NCI-H187 (cell line): Measurements from ENCODE around the gene BAIAP2.
A peak's percentile ranks its signal among the peaks of the same experiment; 100 is the strongest.

Experiments used
- DNase-seq, 2 experiments: peaks; one replicate each; lab custom pipeline; 2025; lab: John Stamatoyannopoulos, UW

Gene BAIAP2

DNA sequence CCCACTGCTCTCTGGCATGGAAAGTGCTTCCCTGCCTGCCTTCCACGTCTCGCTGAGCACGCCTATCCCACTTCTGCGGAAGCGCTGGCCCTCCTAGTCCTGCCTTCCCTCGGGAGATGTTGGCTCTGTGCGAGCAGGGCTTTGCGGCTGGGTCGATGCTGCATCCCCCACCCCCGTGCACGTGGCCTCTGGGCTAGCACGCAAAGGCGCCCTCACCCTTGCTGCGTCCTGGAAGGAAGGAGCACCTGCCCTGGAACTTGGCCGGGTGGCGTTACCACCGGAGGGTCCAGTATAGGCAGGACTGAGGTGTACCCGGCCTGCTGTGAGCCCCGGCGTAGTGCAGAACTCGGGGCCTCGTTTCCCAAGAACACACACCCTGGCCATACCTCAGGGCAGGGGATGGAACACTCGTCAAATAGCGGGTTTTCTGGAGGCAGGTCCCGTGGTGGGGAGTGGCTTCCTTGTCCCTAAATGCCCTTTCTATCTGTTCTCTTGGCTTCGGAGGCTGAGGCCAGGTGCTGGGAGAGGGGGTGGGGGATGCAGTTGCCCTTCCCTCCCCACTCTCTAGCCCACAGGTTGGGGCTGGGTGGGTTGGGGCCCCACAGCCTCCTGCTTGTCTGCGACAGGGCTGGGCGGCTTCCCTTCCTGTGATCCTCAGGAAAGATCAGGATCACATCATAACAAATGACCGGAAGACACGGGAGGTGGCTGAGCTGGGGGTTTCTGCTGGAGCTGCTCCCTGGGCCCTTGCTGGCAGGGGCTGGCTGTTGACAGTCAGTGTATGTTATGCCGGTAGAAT, 17.4 kb downstream of the BAIAP2 start:
- DNase-seq = no peak

GRCh38 chr17:81053041-81053970, 18.4 kb downstream of the BAIAP2 start:
- no peak for DNase-seq

DNA sequence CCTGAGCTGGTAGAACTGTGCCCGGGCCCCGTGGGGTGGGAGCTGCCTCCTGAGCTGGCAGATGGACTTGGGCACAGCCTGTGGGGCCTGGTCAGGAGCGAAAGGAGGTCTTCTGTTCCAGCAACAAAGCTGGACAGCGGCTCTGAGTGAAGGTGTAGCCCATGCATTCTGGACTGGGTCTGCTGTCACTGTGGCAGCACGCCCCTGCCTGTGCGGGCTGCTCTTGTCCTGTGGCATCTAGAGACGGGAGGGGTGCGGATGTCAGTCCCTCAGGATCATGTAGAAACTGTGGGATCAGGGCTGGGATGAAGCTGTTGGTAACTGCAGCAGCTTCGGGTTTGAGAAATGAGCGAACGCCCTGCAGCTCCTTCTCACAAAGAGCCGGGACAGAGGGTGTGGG, 19.4 kb downstream of the BAIAP2 start:
- DNase-seq = no peak

GRCh38 chr17:81054881-81055370, 20.0 kb downstream of the BAIAP2 start:
- DNase-seq = no peak

- no peak for DNase-seq
Measured at GRCh38 chr17:81056312-81056711, 21.4 kb downstream of the BAIAP2 start.

DNA sequence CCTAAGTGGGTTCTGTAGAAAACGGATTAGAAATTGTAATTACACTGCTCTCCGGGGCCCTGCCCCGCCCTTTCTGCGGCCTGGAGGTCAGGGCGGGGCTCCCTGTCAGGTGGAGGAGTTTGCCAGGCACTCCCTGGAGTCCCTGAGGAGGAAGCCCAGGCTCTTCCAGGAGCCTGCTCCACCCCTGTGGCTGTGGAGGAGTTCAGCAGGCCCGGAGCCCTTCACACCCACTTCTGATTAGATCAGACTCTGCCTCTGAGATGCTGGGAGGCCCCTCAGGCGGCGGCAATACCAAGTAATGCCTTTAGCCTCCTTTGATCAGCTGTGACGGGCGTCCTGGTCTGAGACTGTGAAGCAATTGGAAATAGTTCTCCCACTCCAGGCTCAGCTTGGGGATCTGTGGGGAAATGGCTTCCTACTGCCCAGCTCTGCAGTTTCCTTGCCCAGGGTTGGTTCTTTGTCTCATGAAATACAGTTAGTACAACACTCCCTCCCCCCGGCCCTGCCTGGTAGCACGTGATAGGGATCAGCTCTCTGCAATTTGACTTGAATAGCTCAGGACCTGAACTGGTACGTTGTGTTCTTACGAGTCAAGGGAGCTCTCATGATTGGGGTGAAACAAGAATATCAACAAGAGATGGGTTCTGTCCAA, 22.3 kb downstream of the BAIAP2 start:
- peak in 1 of 2 experiments; percentile 71 for DNase-seq

DNA sequence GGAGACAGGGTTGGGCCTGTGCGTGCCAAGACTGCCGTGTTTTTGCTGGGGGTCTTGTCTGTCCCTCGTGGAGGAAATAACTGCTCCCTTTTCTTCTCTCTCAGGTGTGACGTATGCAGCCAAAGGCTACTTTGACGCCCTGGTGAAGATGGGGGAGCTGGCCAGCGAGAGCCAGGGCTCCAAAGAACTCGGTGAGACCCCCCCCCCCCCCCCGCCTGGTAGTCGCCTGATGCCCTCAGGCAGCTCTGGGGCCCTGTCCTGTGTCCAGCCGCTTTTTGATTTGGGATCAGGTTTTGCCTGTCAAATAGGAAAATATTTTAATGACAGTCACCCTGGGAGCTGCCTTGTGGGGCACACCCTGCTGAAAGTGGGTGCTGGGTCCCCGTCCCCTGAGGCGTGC, 22.8 kb downstream of the BAIAP2 start:
- no peak for DNase-seq

- DNase-seq = no peak
Measured at GRCh38 chr17:81058263-81058871, 23.4 kb downstream of the BAIAP2 start.

DNA sequence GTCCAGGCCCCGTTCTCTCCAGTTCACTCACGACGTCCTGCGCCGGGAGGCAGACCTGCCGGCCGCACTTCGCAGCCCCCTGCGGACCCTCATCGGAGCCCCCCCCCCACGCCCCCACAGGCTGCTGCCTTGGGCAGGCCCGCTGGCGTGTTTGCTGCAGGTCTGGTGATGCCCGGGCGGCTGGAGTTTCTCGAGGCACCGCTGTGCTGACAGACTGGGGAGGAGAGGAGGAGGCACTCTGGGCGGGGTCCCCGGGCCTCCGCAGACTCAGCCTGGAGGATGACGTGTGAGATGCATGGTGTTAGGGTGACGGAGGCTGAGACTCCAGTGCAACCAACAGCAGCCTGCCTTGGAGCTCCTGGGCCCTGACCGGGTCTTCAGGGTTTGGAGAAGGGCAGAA, 24.1 kb downstream of the BAIAP2 start:
- DNase-seq = no peak

DNA sequence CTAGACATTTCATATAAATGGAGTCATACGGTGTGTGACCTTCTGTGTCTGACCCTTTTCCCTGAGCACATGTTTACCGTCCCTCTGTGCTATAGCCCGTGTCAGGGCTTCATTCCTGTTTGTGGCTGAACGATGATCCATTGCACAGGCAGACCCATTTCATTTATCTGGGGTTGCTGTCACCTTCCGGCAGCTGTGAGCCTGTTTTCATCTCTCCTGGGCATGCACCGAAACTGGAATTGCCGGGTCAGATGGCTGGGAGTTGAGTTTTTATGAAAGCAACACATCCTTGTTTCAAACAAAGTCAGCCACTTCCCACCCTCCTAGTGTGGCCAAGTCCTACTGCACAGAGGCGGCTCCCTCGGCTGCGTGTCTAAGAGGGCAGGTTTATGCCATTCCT, 25.5 kb downstream of the BAIAP2 start:
- no peak for DNase-seq

DNA sequence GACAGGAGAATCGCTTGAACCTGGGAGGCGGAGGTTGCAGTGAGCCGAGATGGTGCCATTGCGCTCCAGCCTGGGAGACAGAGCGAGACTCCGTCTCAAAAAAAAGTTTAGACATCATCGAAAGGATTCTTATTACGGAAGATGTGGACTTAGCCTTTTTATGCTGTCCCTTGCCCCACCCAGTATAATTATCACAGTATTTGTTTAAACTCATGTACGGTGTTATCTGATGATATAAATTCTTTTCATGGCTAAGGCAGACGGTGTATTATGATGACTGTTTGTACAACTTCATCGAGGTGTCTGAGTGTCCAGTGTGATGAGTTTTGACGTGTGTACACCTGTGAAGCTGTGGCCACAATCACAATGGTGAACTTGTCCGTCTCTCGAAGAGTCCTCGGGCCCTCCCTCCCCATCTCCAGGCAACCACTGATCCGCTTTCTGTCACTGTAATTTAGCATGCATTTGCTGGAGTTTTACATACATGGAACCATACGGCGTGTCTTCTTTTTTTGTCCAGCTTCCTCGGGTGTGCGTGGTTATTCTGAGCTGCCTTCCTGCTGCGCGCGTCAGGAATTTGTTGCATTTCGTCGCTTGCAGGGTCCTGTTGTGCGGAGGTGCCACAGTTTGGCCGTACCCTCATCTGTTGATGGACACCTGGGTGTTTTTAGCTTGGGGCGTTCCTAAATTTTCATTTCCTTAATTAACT, 26.2 kb downstream of the BAIAP2 start:
- no peak for DNase-seq

DNA sequence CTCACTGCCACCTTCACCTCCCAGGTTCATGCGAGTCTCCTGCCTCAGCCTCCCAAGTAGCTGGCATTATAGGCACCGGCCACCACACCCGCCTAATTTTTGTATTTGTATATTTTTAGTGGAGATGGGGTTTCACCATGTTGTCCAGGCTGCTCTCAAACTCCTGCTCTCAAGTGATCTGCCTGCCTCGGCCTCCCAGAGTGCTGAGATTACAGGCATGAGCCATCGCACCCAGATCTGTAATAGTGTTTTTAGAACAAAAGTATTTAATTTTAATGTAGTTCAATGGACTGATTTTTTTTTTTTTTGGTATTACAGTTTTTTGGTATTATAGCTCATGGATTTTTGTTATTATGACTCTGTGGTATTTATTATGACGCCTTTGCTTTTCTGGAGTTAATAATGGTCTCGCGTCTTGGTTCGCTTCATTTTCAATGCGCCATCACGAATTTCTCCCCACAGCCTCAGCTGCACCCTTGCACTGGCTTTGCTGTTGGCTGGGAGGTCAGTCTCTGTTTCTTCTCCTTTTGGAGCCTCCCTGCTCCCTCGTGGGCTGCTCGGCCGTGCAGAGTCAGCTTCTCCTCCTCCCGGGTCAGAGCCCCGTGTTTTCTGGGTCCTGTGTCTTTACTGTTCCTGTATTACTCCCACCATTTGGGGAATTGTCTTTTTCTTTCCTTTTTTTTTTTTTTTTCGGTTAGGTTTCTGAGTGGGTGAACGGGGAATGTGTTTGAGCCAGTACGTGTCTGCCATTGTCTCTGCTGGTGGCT, 27.2 kb downstream of the BAIAP2 start:
- no peak for DNase-seq

GRCh38 chr17:81063106-81064093, 28.4 kb downstream of the BAIAP2 start:
- DNase-seq = no peak

DNA sequence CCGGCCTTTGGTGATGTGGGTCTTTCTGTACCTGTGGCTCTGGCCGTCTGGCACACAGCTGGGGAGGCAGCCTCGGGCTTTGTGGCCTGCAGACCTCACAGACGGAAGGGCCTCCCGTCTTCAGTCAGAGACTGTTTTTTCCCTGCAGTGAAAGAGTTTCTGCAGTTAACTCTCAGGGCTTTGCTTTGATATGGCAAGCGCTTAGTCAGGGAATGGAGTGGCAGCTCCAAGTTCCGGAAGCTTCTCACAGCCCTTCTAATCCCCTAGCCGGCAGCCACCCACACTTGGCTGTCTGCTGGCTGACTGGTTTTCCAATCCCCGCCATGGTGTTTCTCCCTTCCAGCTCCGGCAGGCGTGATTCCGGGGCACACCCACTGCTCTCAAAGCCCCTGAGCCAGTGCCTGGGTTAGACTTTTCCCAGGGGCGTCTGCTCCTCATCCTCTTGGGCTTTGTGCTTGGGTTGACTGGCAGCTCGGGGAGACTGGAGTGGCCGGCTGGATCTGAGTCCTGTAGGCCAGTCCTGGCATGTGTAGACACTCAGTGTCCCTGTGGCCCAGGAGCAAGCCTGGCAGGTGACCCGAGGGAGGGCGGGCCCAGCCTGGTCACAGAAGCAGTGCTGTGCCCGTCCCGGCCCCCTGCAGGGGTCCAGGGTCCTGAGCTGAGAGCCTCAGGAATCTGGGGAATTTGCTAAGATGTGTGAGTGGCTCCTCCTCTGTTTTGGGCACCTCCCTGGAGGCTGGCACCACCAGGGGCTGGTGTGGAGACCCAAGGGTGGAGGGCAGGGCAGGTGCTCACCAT, 29.9 kb downstream of the BAIAP2 start:
- DNase-seq = no peak

- no peak for DNase-seq
Measured at GRCh38 chr17:81065500-81065899, 30.5 kb downstream of the BAIAP2 start.

GRCh38 chr17:81066072-81066471, 31.1 kb downstream of the BAIAP2 start:
- DNase-seq = no peak

DNA sequence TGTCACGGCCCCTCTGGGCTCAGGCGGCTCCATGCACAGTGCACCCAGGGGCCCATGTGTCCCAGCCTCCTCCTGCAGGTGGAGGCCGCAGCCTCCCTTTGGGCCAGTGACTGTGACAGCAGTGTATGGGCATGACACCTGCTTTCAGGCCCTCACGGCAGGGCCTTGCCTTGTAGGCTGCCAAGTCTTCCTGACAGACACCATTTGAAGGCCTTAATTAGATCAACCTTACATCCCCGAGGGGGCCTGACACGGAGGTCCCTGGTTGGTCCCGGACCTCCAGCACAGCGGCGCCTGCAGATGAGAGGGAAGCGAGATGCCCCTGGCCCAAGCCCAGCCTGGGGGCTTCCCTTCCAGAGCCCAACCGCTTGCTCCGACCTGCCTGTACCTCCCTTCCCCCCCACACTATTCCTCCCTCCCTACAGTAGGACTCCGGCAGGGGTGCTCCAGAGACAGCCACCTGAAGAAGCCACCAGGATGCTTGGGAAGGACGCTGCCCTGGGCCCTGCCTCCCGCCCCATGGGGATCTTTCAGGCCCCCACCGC, 31.9 kb downstream of the BAIAP2 start:
- no peak for DNase-seq

- no peak for DNase-seq
Measured at GRCh38 chr17:81067391-81067811, 32.5 kb downstream of the BAIAP2 start.
